OCI-LY3 (cell line): ENCODE measurements around the gene TRIM66.

Experiments used
- EZH2phosphoT487 ChIP-seq: fragments of 200-600 bp; shearing (Covaris generic); IDR thresholded peaks from 2 replicates; pipeline ENCODE4 v1.6.1; 2018; ENCODE audit warnings: antibody characterized with exemption, mixed run types, low read depth
- TF ChIP-seq, protein P1 (sequence below): fragments of 200-600, 300-600 bp; sonication (generic); IDR thresholded peaks from 2 replicates; pipeline ENCODE4 v1.5.1; 2014; ENCODE audit warnings: antibody characterized with exemption, low read length, low read depth

DNA sequence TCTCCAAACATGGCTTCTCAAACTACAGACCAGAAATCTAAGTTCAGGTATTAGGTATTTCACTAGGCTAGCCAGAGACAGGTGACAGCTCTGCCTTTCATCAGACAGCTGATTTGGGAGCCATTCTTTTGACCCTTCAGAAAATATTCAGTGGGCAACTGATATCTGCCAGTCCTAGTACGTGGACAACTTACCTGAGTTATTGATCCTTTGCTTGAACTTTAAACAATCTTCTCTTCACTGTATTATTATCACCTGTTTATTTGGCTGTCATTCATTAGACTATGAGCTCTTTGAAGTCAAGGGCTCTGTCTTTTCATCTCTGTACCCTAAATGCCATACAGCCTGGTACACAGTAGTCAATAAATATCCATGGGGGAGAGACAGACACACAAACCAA lies 17.2 kb downstream of the TRIM66 start:
- TF ChIP-seq, protein P1, sequence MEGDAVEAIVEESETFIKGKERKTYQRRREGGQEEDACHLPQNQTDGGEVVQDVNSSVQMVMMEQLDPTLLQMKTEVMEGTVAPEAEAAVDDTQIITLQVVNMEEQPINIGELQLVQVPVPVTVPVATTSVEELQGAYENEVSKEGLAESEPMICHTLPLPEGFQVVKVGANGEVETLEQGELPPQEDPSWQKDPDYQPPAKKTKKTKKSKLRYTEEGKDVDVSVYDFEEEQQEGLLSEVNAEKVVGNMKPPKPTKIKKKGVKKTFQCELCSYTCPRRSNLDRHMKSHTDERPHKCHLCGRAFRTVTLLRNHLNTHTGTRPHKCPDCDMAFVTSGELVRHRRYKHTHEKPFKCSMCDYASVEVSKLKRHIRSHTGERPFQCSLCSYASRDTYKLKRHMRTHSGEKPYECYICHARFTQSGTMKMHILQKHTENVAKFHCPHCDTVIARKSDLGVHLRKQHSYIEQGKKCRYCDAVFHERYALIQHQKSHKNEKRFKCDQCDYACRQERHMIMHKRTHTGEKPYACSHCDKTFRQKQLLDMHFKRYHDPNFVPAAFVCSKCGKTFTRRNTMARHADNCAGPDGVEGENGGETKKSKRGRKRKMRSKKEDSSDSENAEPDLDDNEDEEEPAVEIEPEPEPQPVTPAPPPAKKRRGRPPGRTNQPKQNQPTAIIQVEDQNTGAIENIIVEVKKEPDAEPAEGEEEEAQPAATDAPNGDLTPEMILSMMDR: no peak
- no peak for TF ChIP-seq EZH2phosphoT487
